Prostate gland (tissue), 2 donors: ENCODE measurements around the gene LMX1B. TPM values are rescaled to one million over a fixed set of nuclear protein-coding genes. Genes with fewer than 3 reads are reported as not detected.

Experiments
- DNase-seq: peaks from one replicate; pipeline ENCODE4 v3.0.0-alpha.2; 2019; ENCODE audit warnings: low spot score
- H3K27ac ChIP-seq, 2 donors: fragments of 200-600 bp; sonication (generic); 2 replicates each; pipeline ENCODE4 v1.5.1; 2017 to 2019
- H3K27me3 ChIP-seq: fragments of 200-600 bp; sonication (generic); replicated peaks from 2 replicates; pipeline ENCODE4 v1.5.1; 2019; ENCODE audit not compliant: insufficient read depth
- H3K36me3 ChIP-seq, 2 donors: fragments of 200-600 bp; sonication (generic); 1 replicate in 1 of 2; 2 replicates in 1 of 2; pipeline versions ENCODE4 v1.5.1 to v1.8.1; 2017 to 2019
- H3K4me1 ChIP-seq: fragments of 200-600 bp; sonication (generic); replicated peaks from 2 replicates; pipeline ENCODE4 v1.5.1; 2019
- H3K4me3 ChIP-seq, 2 donors: fragments of 200-600 bp; sonication (generic); 2 replicates each; pipeline ENCODE4 v1.5.1; 2017 to 2019
- H3K9me3 ChIP-seq: fragments of 200-600 bp; sonication (generic); 2 replicates; pipeline ENCODE4 v1.5.1; 2017
- POLR2A ChIP-seq: fragments of 450-650 bp; IDR thresholded peaks from one replicate; pipeline ENCODE4 v1.6.1; 2016; ENCODE audit warnings: antibody characterized with exemption, mild to moderate bottlenecking
- POLR2AphosphoS5 ChIP-seq: sonication (generic); formaldehyde crosslinking; IDR thresholded peaks from one replicate; pipeline ENCODE4 v1.6.1; 2017; ENCODE audit warnings: antibody characterized with exemption
- WGBS: methylation state at CpG from one replicate; pipeline ENCODE4 v1.1.5; 2018; 5-methylcytosine and 5-hydroxymethylcytosine counted together
- intact Hi-C: fragments of 100-400 bp; cut with DNase I; formaldehyde crosslinking; loops from one replicate; pipeline ENCODE4 v1.14.2; 2022
- total RNA-seq, 2 donors: library from RNA; depleted of rRNA; stranded (reverse); fragments of >200 nt; gene quantifications; one replicate each; pipeline ENCODE4 v1.1.0, GENCODE V29; 2016
- TF ChIP-seq, protein P1 (sequence below), 4 experiments: fragments of 200-600 bp in 2 of 4; fragments of 450-650 bp in 2 of 4; sonication (generic) in 2 of 4; IDR thresholded peaks; 1 replicate in 3 of 4; 2 replicates in 1 of 4; pipeline ENCODE4 v1.5.1; 2016 to 2019; ENCODE audit warnings: antibody characterized with exemption in 4 of 4, mild to moderate bottlenecking in 2 of 4, moderate library complexity in 2 of 4

The LMX1B gene
- total RNA-seq, 2 donors from 2014 or later: 0.18 to 2.1 TPM

DNA sequence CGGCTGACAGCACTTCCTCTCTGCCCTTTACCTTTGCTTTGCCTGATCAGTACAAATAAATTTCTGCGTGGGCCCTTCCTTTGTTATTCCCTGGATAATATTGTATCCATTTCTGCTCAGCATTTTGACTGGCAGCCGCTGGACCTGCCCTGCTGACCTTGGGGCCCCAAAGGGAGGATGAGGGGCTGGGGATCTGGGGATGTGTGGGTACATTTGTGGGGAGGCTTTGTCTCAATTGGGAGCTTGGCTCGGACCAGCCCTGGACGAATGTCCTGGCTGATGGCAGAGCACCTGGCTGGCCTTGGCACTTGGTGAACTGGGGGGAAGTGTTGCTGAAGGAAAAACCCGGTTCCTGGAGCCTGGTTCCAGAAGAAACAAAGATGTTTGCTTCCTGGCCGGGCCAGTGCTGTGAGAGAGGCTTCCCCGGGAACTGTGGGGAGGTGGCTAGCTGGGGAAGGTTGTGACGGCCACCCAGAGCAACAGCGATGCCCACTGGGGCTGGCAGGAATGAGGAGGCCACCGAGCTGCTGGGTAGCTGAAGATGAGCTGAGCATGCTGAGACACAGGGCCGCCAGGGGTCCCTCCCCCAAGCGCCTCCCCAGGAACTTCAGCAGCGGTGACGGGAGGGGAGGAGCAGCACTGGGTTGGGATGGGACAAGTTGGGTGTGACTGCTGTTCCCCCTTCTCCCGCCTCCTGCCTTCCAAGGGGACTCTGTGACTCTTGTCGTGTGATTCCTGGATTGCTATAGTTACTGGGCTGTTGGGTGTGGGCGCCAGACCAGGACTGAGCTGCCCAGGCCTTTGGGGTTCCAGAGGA, 8.4 kb downstream of the LMX1B start:
- WGBS: 56% methylated on average over 18 of the region's 18 CpGs
- H3K9me3 ChIP-seq: no peaks in the 10 kb centered on the region
- TF ChIP-seq POLR2AphosphoS5 (no peak), POLR2A (no peak)
- TF ChIP-seq, protein P1, sequence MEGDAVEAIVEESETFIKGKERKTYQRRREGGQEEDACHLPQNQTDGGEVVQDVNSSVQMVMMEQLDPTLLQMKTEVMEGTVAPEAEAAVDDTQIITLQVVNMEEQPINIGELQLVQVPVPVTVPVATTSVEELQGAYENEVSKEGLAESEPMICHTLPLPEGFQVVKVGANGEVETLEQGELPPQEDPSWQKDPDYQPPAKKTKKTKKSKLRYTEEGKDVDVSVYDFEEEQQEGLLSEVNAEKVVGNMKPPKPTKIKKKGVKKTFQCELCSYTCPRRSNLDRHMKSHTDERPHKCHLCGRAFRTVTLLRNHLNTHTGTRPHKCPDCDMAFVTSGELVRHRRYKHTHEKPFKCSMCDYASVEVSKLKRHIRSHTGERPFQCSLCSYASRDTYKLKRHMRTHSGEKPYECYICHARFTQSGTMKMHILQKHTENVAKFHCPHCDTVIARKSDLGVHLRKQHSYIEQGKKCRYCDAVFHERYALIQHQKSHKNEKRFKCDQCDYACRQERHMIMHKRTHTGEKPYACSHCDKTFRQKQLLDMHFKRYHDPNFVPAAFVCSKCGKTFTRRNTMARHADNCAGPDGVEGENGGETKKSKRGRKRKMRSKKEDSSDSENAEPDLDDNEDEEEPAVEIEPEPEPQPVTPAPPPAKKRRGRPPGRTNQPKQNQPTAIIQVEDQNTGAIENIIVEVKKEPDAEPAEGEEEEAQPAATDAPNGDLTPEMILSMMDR (IDR thresholded peaks at IDR 0.05): no peak
- no peak overlapping the region for H3K27ac ChIP-seq
- H3K36me3 ChIP-seq: no peaks in the 10 kb centered on the region
- H3K4me1 ChIP-seq: no peaks in the 10 kb centered on the region
- no peak overlapping the region for H3K4me3 ChIP-seq
- intact Hi-C loops: no loop called here
- peaks cover 71% of the 10 kb centered on the region for H3K27me3 ChIP-seq
- DNase-seq: no peak

GRCh38 chr9:126623314-126623666, 9.6 kb downstream of the LMX1B start:
- no peaks in the 10 kb centered on the region for H3K4me1 ChIP-seq
- no peaks in the 10 kb centered on the region for H3K9me3 ChIP-seq
- H3K4me3 ChIP-seq: no peak overlapping the region
- no peak overlapping the region for H3K27ac ChIP-seq
- TF ChIP-seq POLR2AphosphoS5 (no peak), POLR2A (no peak)
- TF ChIP-seq, protein P1 (IDR thresholded peaks at IDR 0.05): no peak
- 54% methylated on average over 9 of the region's 9 CpGs for WGBS
- no peaks in the 10 kb centered on the region for H3K36me3 ChIP-seq
- H3K27me3 ChIP-seq: peaks cover 77% of the 10 kb centered on the region
- intact Hi-C loops: no loop called here
- DNase-seq: no peak

DNA sequence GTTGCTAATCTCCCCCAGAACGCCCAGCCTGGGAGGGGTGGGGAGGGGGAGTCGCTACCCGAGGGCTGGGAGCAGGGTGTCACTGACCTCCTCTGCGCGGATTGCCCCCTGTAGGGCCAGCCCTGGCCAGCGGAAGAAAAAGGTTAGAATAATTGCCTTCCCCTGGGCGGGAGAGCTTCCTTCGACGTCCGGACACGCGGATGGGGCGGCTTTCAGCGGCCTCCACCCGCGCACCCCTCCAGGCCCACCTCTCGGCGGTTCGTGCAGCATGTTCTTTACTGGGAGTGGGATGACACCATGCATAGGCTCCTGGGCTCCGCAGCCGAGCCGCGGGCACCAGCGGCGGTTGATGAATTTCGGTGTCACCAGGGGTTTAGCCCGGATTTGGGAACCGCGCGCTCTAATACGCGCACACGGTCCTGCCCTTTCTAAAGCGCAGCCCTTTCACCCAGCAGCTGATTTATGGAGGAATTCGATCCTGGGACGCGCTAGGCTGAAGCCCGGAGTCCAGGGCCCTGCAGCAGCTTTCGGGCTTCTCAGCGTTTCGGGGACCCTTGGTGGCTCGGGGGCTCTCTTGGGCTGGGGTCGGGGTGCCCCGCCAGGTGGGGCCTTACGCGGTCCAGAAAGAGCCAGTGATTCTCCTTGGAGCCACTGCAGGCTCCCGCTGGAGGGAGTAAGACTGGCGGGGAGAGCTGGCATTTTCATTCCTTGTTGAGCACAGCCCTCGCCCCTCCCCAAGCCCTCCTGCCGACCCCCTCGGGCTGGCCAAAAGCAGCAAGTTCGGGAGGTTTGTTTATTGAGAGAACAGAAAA, 10.1 kb downstream of the LMX1B start:
- TF ChIP-seq POLR2A (no peak), POLR2AphosphoS5 (no peak)
- TF ChIP-seq, protein P1 (IDR thresholded peaks at IDR 0.05): no peak
- intact Hi-C loops: no loop called here
- H3K27me3 ChIP-seq: peaks cover 72% of the 10 kb centered on the region
- 11% methylated on average over 48 of the region's 52 CpGs for WGBS
- H3K36me3 ChIP-seq: no peaks in the 10 kb centered on the region
- no peak overlapping the region for H3K4me3 ChIP-seq
- DNase-seq: no peak
- no peak overlapping the region for H3K27ac ChIP-seq
- no peaks in the 10 kb centered on the region for H3K4me1 ChIP-seq
- H3K9me3 ChIP-seq: no peaks in the 10 kb centered on the region

GRCh38 chr9:126624479-126624826, 10.7 kb downstream of the LMX1B start:
- Histone ChIP-seq H3K27me3 (peaks cover 67% of the 10 kb centered on the region), H3K36me3 (no peaks in the 10 kb centered on the region), H3K9me3 (no peaks in the 10 kb centered on the region), H3K4me3 (no peak overlapping the region), H3K4me1 (no peaks in the 10 kb centered on the region), H3K27ac (no peak overlapping the region)
- WGBS: 11% methylated on average over 18 of the region's 18 CpGs
- intact Hi-C loops: no loop called here
- no peak for DNase-seq
- TF ChIP-seq, protein P1 (IDR thresholded peaks at IDR 0.05): no peak
- TF ChIP-seq POLR2A: no peak
- no peak for TF ChIP-seq POLR2AphosphoS5

DNA sequence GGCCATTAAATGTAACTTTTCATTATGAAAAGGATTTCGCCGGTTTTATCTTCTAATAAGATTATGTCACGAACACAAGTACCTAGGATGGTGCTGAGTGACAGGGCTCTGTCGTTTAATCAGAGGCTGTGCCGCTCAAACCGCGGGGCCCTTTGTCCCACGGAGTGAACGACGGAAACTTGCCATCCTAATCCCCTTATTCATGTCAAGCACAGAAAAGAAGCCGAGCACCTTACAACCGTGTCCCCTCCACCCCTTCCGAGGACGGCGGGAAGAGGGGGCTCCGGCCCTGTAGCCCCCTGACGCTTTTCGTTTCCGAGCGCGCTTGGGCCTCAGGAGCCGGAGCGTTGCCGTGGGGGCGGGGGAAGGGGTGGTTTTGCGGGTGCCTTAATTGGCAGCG, 11.2 kb downstream of the LMX1B start:
- H3K4me3 ChIP-seq: no peak overlapping the region
- peaks cover 66% of the 10 kb centered on the region for H3K27me3 ChIP-seq
- no peak for TF ChIP-seq POLR2A
- no peaks in the 10 kb centered on the region for H3K9me3 ChIP-seq
- no peak overlapping the region for H3K27ac ChIP-seq
- no peaks in the 10 kb centered on the region for H3K4me1 ChIP-seq
- intact Hi-C loops: no loop called here
- 10% methylated on average over 27 of the region's 27 CpGs for WGBS
- no peak for DNase-seq
- no peaks in the 10 kb centered on the region for H3K36me3 ChIP-seq
